Tibial nerve (tissue), 3 donors: Measurements from ENCODE around the gene AKAP12.

Experiments
- CTCF ChIP-seq, 5 experiments: fragments of 200-600 bp in 3 of 5; fragments of 450-650 bp in 2 of 5; sonication (generic) in 3 of 5; IDR thresholded peaks; one replicate each; pipeline ENCODE4 v1.5.1; 2016 to 2019; ENCODE audit warnings: antibody characterized with exemption in 5 of 5, mild to moderate bottlenecking in 3 of 5, moderate library complexity in 2 of 5
- POLR2A ChIP-seq, 2 donors: fragments of 450-650 bp; IDR thresholded peaks; one replicate each; pipeline ENCODE4 v1.6.1; 2017; ENCODE audit warnings: antibody characterized with exemption in 2 of 2, mild to moderate bottlenecking in 2 of 2, moderate library complexity in 2 of 2

- TF ChIP-seq CTCF (IDR thresholded peaks at IDR 0.05) (no peak), POLR2A (IDR thresholded peaks at IDR 0.05) (no peak)
These were observed 96.2 kb downstream of the AKAP12 start for GRCh38 chr6:151335930-151336329.
